H1 (cell line): ENCODE measurements around the gene SPATS2. TPM values are rescaled to one million over a fixed set of nuclear protein-coding genes. Genes with fewer than 3 reads are reported as not detected.

ENCODE experiments used
- CTCF ChIA-PET: fragments of 300-600 bp; sonication (Branson Sonifier 250); formaldehyde crosslinking; loops from one replicate; lab custom pipeline; 2021; ENCODE audit not compliant: partially characterized antibody; lab: Charles Lee
- POLR2A ChIA-PET: fragments of 300-600 bp; sonication (Branson Sonifier 250); formaldehyde crosslinking; loops from one replicate; lab custom pipeline; 2021; ENCODE audit warnings: inconsistent platforms; ENCODE audit not compliant: partially characterized antibody; lab: Charles Lee
- DNase-seq, 2 experiments: peaks; one replicate each; pipeline versions ENCODE4 v3.0.0 to v3.0.0-alpha.2; 2010 to 2022; ENCODE audit warnings: low spot score in 2 of 2, low read depth in 1 of 2, mixed read lengths in 1 of 2
- FAIRE-seq: peaks from 2 replicates; lab custom pipeline; 2011; peaks lifted over from hg19 to GRCh38; lab: Jason Lieb, UNC
- H2AFZ ChIP-seq: 2 replicates; pipeline ENCODE4 v1.8.1; 2012; ENCODE audit warnings: low read length, inconsistent platforms
- H2AK5ac ChIP-seq: 2 replicates; pipeline ENCODE4 v1.6.1; 2013; ENCODE audit warnings: low read depth, low read length
- H2BK120ac ChIP-seq: replicated peaks from 2 replicates; pipeline ENCODE3; 2013; ENCODE audit warnings: low read depth, low read length, inconsistent platforms
- H2BK12ac ChIP-seq: 2 replicates; pipeline ENCODE4 v1.6.1; 2013; ENCODE audit warnings: low read depth, low read length
- H2BK15ac ChIP-seq: 2 replicates; pipeline ENCODE4 v1.6.1; 2013; ENCODE audit warnings: low read length
- H2BK20ac ChIP-seq: 2 replicates; pipeline ENCODE4 v1.6.1; 2013; ENCODE audit warnings: low read length
- H2BK5ac ChIP-seq: 2 replicates; pipeline ENCODE4 v1.6.1; 2013; ENCODE audit warnings: low read depth, low read length
- H3K14ac ChIP-seq: 2 replicates; pipeline ENCODE4 v1.6.1; 2013; ENCODE audit warnings: inconsistent platforms; ENCODE audit not compliant: insufficient read length
- H3K18ac ChIP-seq: 2 replicates; pipeline ENCODE4 v1.6.1; 2013; ENCODE audit warnings: low read length; ENCODE audit errors: extremely low read depth
- H3K23ac ChIP-seq: 2 replicates; pipeline ENCODE4 v1.6.1; 2013; ENCODE audit warnings: inconsistent platforms; ENCODE audit not compliant: insufficient read length
- H3K23me2 ChIP-seq: 2 replicates; pipeline ENCODE4 v1.6.1; 2013; ENCODE audit warnings: low read depth, low read length
- H3K27ac ChIP-seq: 2 replicates; pipeline ENCODE4 v1.6.1; 2011; ENCODE audit warnings: low read depth, low read length, inconsistent platforms
- H3K27me3 ChIP-seq, 4 experiments: replicated peaks in 1 of 4; 1 replicate in 1 of 4; 2 replicates in 3 of 4; pipeline versions ENCODE4 v1.6.1 to v1.8.1; 2011 to 2013; ENCODE audit warnings: low read length in 3 of 4, mild to moderate bottlenecking in 3 of 4, inconsistent platforms in 2 of 4, mixed read lengths in 2 of 4, moderate library complexity in 1 of 4; ENCODE audit not compliant: control insufficient read depth in 3 of 4, insufficient read depth in 3 of 4; ENCODE audit errors: extremely low read depth in 1 of 4
- H3K36me3 ChIP-seq, 4 experiments: 2 replicates each; pipeline versions ENCODE4 v1.6.1 to v1.8.1; 2011 to 2013; ENCODE audit warnings: mild to moderate bottlenecking in 4 of 4, low read length in 3 of 4, moderate library complexity in 2 of 4, control low read depth in 1 of 4, inconsistent platforms in 1 of 4; ENCODE audit not compliant: insufficient read depth in 4 of 4, control insufficient read depth in 2 of 4
- H3K4ac ChIP-seq: replicated peaks from 2 replicates; pipeline ENCODE3; 2013; ENCODE audit warnings: low read length, low read depth, mixed read lengths, inconsistent platforms; ENCODE audit not compliant: insufficient read length
- H3K4me1 ChIP-seq, 4 experiments: replicated peaks in 1 of 4; 1 replicate in 1 of 4; 2 replicates in 3 of 4; pipeline versions ENCODE4 v1.6.1 to v1.8.1; 2011 to 2013; ENCODE audit warnings: low read length in 3 of 4, inconsistent platforms in 2 of 4, mixed read lengths in 1 of 4; ENCODE audit not compliant: insufficient read depth in 4 of 4, control insufficient read depth in 3 of 4
- H3K4me2 ChIP-seq, 2 experiments: 2 replicates each; pipeline versions ENCODE4 v1.6.1 to v1.8.1; 2011 to 2013; ENCODE audit warnings: low read depth in 2 of 2, low read length in 2 of 2, control low read depth in 1 of 2, inconsistent platforms in 1 of 2, mild to moderate bottlenecking in 1 of 2; ENCODE audit not compliant: insufficient read depth in 1 of 2
- H3K4me3 ChIP-seq, 4 experiments: fragments of 200-600, 300-600 bp in 1 of 4; sonication (generic), shearing (Covaris generic), sonication (Bioruptor Twin) in 1 of 4; 2 replicates each; pipeline versions ENCODE4 v1.5.1 to v1.8.1; 2011 to 2016; ENCODE audit warnings: low read length in 4 of 4, low read depth in 3 of 4, control low read depth in 2 of 4, inconsistent platforms in 2 of 4, mild to moderate bottlenecking in 2 of 4, mixed read lengths in 1 of 4, moderate library complexity in 1 of 4; ENCODE audit not compliant: insufficient read depth in 2 of 4; ENCODE audit errors: extremely low read depth in 1 of 4
- H3K56ac ChIP-seq: replicated peaks from 2 replicates; pipeline ENCODE3; 2013; ENCODE audit warnings: low read depth, mild to moderate bottlenecking, mixed read lengths, low read length, inconsistent platforms; ENCODE audit not compliant: insufficient read length
- H3K79me1 ChIP-seq: 2 replicates; pipeline ENCODE4 v1.6.1; 2013; ENCODE audit warnings: low read depth, low read length, control low read depth
- H3K79me2 ChIP-seq, 2 experiments: 2 replicates each; pipeline versions ENCODE4 v1.6.1 to v1.8.1; 2012 to 2013; ENCODE audit warnings: low read length in 2 of 2, mild to moderate bottlenecking in 2 of 2, inconsistent platforms in 1 of 2; ENCODE audit not compliant: insufficient read depth in 2 of 2, control insufficient read depth in 1 of 2
- H3K9ac ChIP-seq, 4 experiments: replicated peaks in 1 of 4; 1 replicate in 1 of 4; 2 replicates in 3 of 4; pipeline versions ENCODE4 v1.6.1 to v1.8.1; 2011 to 2013; ENCODE audit warnings: low read depth in 3 of 4, low read length in 3 of 4, control low read depth in 2 of 4, mild to moderate bottlenecking in 2 of 4, moderate library complexity in 2 of 4, inconsistent platforms in 1 of 4; ENCODE audit errors: extremely low read depth in 1 of 4
- H3K9me3 ChIP-seq, 2 experiments: 2 replicates each; pipeline versions ENCODE4 v1.6.1 to v1.8.1; 2012 to 2013; ENCODE audit warnings: mild to moderate bottlenecking in 2 of 2, moderate library complexity in 2 of 2, control low read depth in 1 of 2, inconsistent platforms in 1 of 2, low read depth in 1 of 2, low read length in 1 of 2, mixed read lengths in 1 of 2; ENCODE audit not compliant: insufficient read depth in 2 of 2
- H4K20me1 ChIP-seq, 2 experiments: replicated peaks in 1 of 2; 2 replicates each; pipeline versions ENCODE3 to v1.8.1; 2011 to 2013; ENCODE audit warnings: inconsistent platforms in 2 of 2, low read length in 2 of 2, mild to moderate bottlenecking in 1 of 2; ENCODE audit not compliant: insufficient read depth in 2 of 2, control insufficient read depth in 1 of 2
- H4K5ac ChIP-seq: 2 replicates; pipeline ENCODE4 v1.6.1; 2013; ENCODE audit warnings: low read length, low read depth, mixed read lengths, inconsistent platforms; ENCODE audit not compliant: insufficient read length
- H4K8ac ChIP-seq: 2 replicates; pipeline ENCODE4 v1.8.0; 2013; ENCODE audit warnings: mild to moderate bottlenecking, moderate library complexity, low read length, inconsistent platforms; ENCODE audit not compliant: insufficient read depth; ENCODE audit errors: extremely low read depth
- H4K91ac ChIP-seq: replicated peaks from 2 replicates; pipeline ENCODE3; 2013; ENCODE audit warnings: low read length, mixed read lengths, inconsistent platforms; ENCODE audit not compliant: insufficient read length
- HDAC6 ChIP-seq: IDR thresholded peaks from one replicate; pipeline ENCODE4 v1.7.1; 2012; ENCODE audit warnings: low read depth, mild to moderate bottlenecking, inconsistent platforms, low read length, moderate library complexity
- KDM4A ChIP-seq: IDR thresholded peaks from one replicate; pipeline ENCODE4 v1.7.1; 2012; ENCODE audit warnings: low read depth, mild to moderate bottlenecking, moderate library complexity, low read length, inconsistent platforms; ENCODE audit not compliant: severe bottlenecking
- POLR2A ChIP-seq, 2 experiments: IDR thresholded peaks; 1 replicate in 1 of 2; 2 replicates in 1 of 2; pipeline ENCODE4 v1.6.1; 2011; ENCODE audit warnings: low read depth in 2 of 2, low read length in 2 of 2, mild to moderate bottlenecking in 2 of 2; ENCODE audit errors: control extremely low read depth in 1 of 2
- SIN3A ChIP-seq, 2 experiments: IDR thresholded peaks in 1 of 2; conservative IDR thresholded peaks in 1 of 2; 2 replicates each; pipeline ENCODE4 v1.6.1; 2011 to 2012; ENCODE audit warnings: low read length in 2 of 2, improper control_type of control experiment in 1 of 2, low read depth in 1 of 2, mild to moderate bottlenecking in 1 of 2
- WGBS, 2 experiments: shearing (Covaris generic) in 1 of 2; methylation state at CpG; one replicate each; pipeline versions ENCODE4 v1.1.6 to v1.1.7; 2013 to 2015; ENCODE audit warnings: low lambda C conversion rate in 2 of 2, mixed read lengths in 2 of 2, inconsistent platforms in 1 of 2, low coverage in 1 of 2, missing lambda C conversion rate in 1 of 2; ENCODE audit not compliant: insufficient replicate concordance in 2 of 2, insufficient coverage in 1 of 2, insufficient read length in 1 of 2; ENCODE audit errors: extremely low coverage in 1 of 2, missing lambda C conversion rate in 1 of 2; 5-methylcytosine and 5-hydroxymethylcytosine counted together
- polyA plus RNA-seq, 7 experiments: library from polyadenylated mRNA; depleted of rRNA in 3 of 7; stranded (reverse) in 5 of 7; unstranded in 2 of 7; fragments of >200 nt in 5 of 7; fragments of 200-250 nt in 2 of 7; gene quantifications; 1 replicate in 5 of 7; 2 replicates in 1 of 7; 4 replicates in 1 of 7; pipeline versions ENCODE4 v1.2.1 to v1.2.3, GENCODE V29; 2011 to 2013; ENCODE audit warnings: missing spikeins in 2 of 7, mixed read lengths in 2 of 7
- total RNA-seq: library from RNA; stranded (reverse); fragmentation: NEBNext Ultra II Directional; extraction: Animal tissue kit (Norgen Biotek cat#: 25700); gene quantifications from 2 replicates; pipeline ENCODE4 v1.2.1, GENCODE V29; 2021

SPATS2 gene
- total and polyA plus RNA-seq, 2 of the 8 experiments (the other 6 are each of a cell fraction or from before 2014, with no cell fraction given) = 19.2 to 24.5 TPM

DNA sequence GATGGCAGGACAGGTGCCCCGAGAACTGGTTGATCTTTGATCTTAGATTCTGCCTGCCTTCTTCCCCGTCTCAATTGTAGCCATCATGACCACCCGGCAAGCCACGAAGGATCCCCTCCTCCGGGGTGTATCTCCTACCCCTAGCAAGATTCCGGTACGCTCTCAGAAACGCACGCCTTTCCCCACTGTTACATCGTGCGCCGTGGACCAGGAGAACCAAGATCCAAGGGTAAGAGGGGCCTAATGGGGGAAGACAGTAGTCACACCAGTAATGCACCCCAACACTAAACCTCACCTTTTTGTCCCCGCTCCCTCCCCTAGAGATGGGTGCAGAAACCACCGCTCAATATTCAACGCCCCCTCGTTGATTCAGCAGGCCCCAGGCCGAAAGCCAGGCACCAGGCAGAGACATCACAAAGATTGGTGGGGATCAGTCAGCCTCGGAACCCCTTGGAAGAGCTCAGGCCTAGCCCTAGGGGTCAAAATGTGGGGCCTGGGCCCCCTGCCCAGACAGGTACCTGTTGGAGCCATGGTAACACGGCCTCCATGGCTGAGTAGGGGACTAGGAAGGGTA, 43.7 kb upstream of the SPATS2 start:
- Histone ChIP-seq H3K4me1 (peaks cover 4 to 13% (median 6%) of the 10 kb centered on the region in 4 experiments; a peak in 6 of 7 replicates), H3K79me2 (peaks cover 0 to 6% of the 10 kb centered on the region in 2 experiments; a peak in 1 of 4 replicates), H2AK5ac (no peak overlapping the region), H3K14ac (no peak overlapping the region), H3K56ac (peak overlapping the region; percentile 89), H4K5ac (peak overlapping the region; percentile 72), H3K4me2 (peak overlapping the region; percentile 98 to 100), H3K4ac (no peak overlapping the region), H3K9ac (peak overlapping the region; percentile 76 to 94 (median 82)), H3K27me3 (no peaks in the 10 kb centered on the region), H3K27ac (peak overlapping the region; percentile 66), H2BK120ac (no peak overlapping the region), H3K23me2 (peaks cover 7% of the 10 kb centered on the region; the same call in 1 of the 2 replicates), H3K36me3 (peaks cover 0 to 21% (median 10%) of the 10 kb centered on the region in 4 experiments; a peak in 6 of 8 replicates), H3K79me1 (no peaks in the 10 kb centered on the region; the same call in 1 of the 2 replicates), H2BK15ac (no peak overlapping the region), H2BK12ac (no peak overlapping the region), H3K4me3 (peak overlapping the region; percentile 87 to 96 (median 90)), H2BK5ac (peak overlapping the region; percentile 18; the same call in 1 of the 2 replicates), H4K20me1 (no peaks in the 10 kb centered on the region), H4K91ac (no peak overlapping the region), H2AFZ (peak overlapping the region; percentile 95), H3K18ac (peak overlapping the region; percentile 48; the same call in 1 of the 2 replicates), H2BK20ac (no peak overlapping the region), H3K23ac (no peak overlapping the region), H4K8ac (no peak overlapping the region; the same call in 1 of the 2 replicates), H3K9me3 (no peaks in the 10 kb centered on the region)
- FAIRE-seq = no peak
- CTCF ChIA-PET = interaction anchor here (1.1 to 9.2 kb wide), 13 partner anchors 9 to 260 kb away, joined by 3 to 76 read pairs (median 5); partner anchors contain the start of genes C1QL4, DNAJC22 and PRPH
- WGBS, 2 experiments = 19% methylated on average over 19 of the region's 19 CpGs; no CpG with 5 or more reads in 1 of the 2 experiments
- TF ChIP-seq POLR2A (IDR thresholded peaks at IDR 0.05; ENCODE audit: control extremely low read depth in 1 of 2, low read depth in 2 of 2, low read length in 2 of 2) (0 out of 3 replicates have a peak, but pooled peaks of 1 of the 2 experiments have one; percentile 2), HDAC6 (no peak), SIN3A (conservative IDR thresholded peaks at IDR 0.05 in 1 of 2, IDR thresholded peaks at IDR 0.05 in 1 of 2; ENCODE audit: low read depth in 1 of 2, low read length in 2 of 2) (0 out of 4 replicates have a peak, but pooled peaks of 1 of the 2 experiments have one; percentile 9), KDM4A (peak; percentile 31)
- POLR2A ChIA-PET = interaction anchor here (0.8 to 4.6 kb wide), 11 partner anchors 10 to 349 kb away, joined by 3 to 37 read pairs (median 4); partner anchors contain the start of genes DNAJC22 and PRPH
- no peak for DNase-seq
